Liver (tissue), 9 donors: ENCODE data around the gene PDP2. TPM values are rescaled to one million over a fixed set of nuclear protein-coding genes. Genes with fewer than 3 reads are reported as not detected.

Source experiments
- DNase-seq: peaks from one replicate; pipeline ENCODE4 v3.0.0-alpha.2; 2017; ENCODE audit warnings: low spot score
- H3K27ac ChIP-seq, 2 donors: one replicate each; pipeline ENCODE4 v1.7.0; 2013; ENCODE audit warnings: inconsistent platforms in 2 of 2, low read length in 2 of 2, control low read depth in 1 of 2, low read depth in 1 of 2, mild to moderate bottlenecking in 1 of 2
- H3K27me3 ChIP-seq, 4 donors: one replicate each; pipeline versions ENCODE4 v1.6.1 to v1.7.0; 2013; ENCODE audit warnings: low read length in 3 of 4, inconsistent platforms in 1 of 4, mild to moderate bottlenecking in 1 of 4, moderate library complexity in 1 of 4; ENCODE audit not compliant: control insufficient read depth in 4 of 4, insufficient read depth in 4 of 4
- H3K36me3 ChIP-seq, 4 donors: one replicate each; pipeline versions ENCODE4 v1.6.1 to v1.7.0; 2013; ENCODE audit warnings: low read length in 3 of 4, mild to moderate bottlenecking in 3 of 4, low read depth in 1 of 4, moderate library complexity in 1 of 4; ENCODE audit not compliant: control insufficient read depth in 4 of 4, insufficient read depth in 3 of 4
- H3K4me1 ChIP-seq, 4 donors: one replicate each; pipeline versions ENCODE4 v1.6.1 to v1.7.0; 2013; ENCODE audit warnings: low read length in 3 of 4, mild to moderate bottlenecking in 3 of 4, moderate library complexity in 1 of 4; ENCODE audit not compliant: control insufficient read depth in 4 of 4, insufficient read depth in 4 of 4
- H3K4me3 ChIP-seq, 3 donors: one replicate each; pipeline versions ENCODE4 v1.6.1 to v1.7.0; 2013; ENCODE audit warnings: low read length in 3 of 3, control low read depth in 1 of 3, low read depth in 1 of 3, mild to moderate bottlenecking in 1 of 3
- H3K9ac ChIP-seq, 2 donors: one replicate each; pipeline ENCODE4 v1.7.0; 2013; ENCODE audit warnings: low read length in 2 of 2, mild to moderate bottlenecking in 2 of 2, moderate library complexity in 2 of 2, control low read depth in 1 of 2, low read depth in 1 of 2
- H3K9me3 ChIP-seq, 4 donors: one replicate each; pipeline versions ENCODE4 v1.6.1 to v1.7.0; 2013; ENCODE audit warnings: low read length in 3 of 4; ENCODE audit not compliant: control insufficient read depth in 4 of 4
- EGR1 ChIP-seq, 2 donors: IDR thresholded peaks; 2 replicates each; pipeline ENCODE4 v1.6.1; 2016 to 2018; ENCODE audit warnings: antibody characterized with exemption in 2 of 2, low read depth in 2 of 2
- FOXA1 ChIP-seq: IDR thresholded peaks from 2 replicates; pipeline ENCODE4 v1.6.1; 2016; ENCODE audit warnings: antibody characterized with exemption
- FOXA2 ChIP-seq: IDR thresholded peaks from 2 replicates; pipeline ENCODE4 v1.6.1; 2016; ENCODE audit warnings: antibody characterized with exemption
- GABPA ChIP-seq, 2 donors: IDR thresholded peaks in 1 of 2; conservative IDR thresholded peaks in 1 of 2; 2 replicates each; pipeline ENCODE4 v1.6.1; 2016; ENCODE audit warnings: antibody characterized with exemption in 2 of 2, mild to moderate bottlenecking in 1 of 2, moderate library complexity in 1 of 2
- HNF4A ChIP-seq, 2 donors: conservative IDR thresholded peaks; 2 replicates each; pipeline ENCODE4 v1.6.1; 2016; ENCODE audit warnings: antibody characterized with exemption in 2 of 2, mild to moderate bottlenecking in 2 of 2
- HNF4G ChIP-seq: IDR thresholded peaks from 2 replicates; pipeline ENCODE4 v1.6.1; 2016; ENCODE audit warnings: antibody characterized with exemption
- JUND ChIP-seq, 2 donors: IDR thresholded peaks; 2 replicates each; pipeline ENCODE4 v1.6.1; 2016; ENCODE audit warnings: antibody characterized with exemption in 2 of 2
- NR2F2 ChIP-seq: IDR thresholded peaks from 2 replicates; pipeline ENCODE4 v1.6.1; 2016; ENCODE audit warnings: antibody characterized with exemption
- RAD21 ChIP-seq, 2 donors: IDR thresholded peaks; 2 replicates each; pipeline ENCODE4 v1.6.1; 2016; ENCODE audit warnings: antibody characterized with exemption in 2 of 2, mild to moderate bottlenecking in 2 of 2
- RXRA ChIP-seq, 2 donors: IDR thresholded peaks; 2 replicates each; pipeline ENCODE4 v1.6.1; 2017 to 2018; ENCODE audit warnings: antibody characterized with exemption in 2 of 2, mild to moderate bottlenecking in 1 of 2
- SP1 ChIP-seq: IDR thresholded peaks from 2 replicates; pipeline ENCODE4 v1.6.1; 2018; ENCODE audit warnings: antibody characterized with exemption, mild to moderate bottlenecking
- TAF1 ChIP-seq: conservative IDR thresholded peaks from 2 replicates; pipeline ENCODE4 v1.6.1; 2016; ENCODE audit warnings: antibody characterized with exemption, mild to moderate bottlenecking
- YY1 ChIP-seq: IDR thresholded peaks from 2 replicates; pipeline ENCODE4 v1.6.1; 2016; ENCODE audit warnings: antibody characterized with exemption, mild to moderate bottlenecking
- WGBS: extraction: QIAGEN DNeasy Blood & Tissue Kit; methylation state at CpG from one replicate; pipeline ENCODE4 v1.1.7; 2013; 5-methylcytosine and 5-hydroxymethylcytosine counted together
- polyA plus RNA-seq, 2 donors: library from polyadenylated mRNA; stranded (reverse) in 1 of 2; unstranded in 1 of 2; fragments of 200-250 nt in 1 of 2; fragments of >200 nt in 1 of 2; fragmentation: Nextera tagmentation in 1 of 2; extraction: Ambion mirVana in 1 of 2; gene quantifications; one replicate each; pipeline versions ENCODE4 v1.2.1 to v1.2.3, GENCODE V29; 2013 to 2015
- total RNA-seq, 2 donors: library from RNA; depleted of rRNA; stranded (reverse); fragments of >200 nt; gene quantifications; one replicate each; pipeline ENCODE4 v1.2.3, GENCODE V29; 2014
- TF ChIP-seq, protein P1 (sequence below): IDR thresholded peaks from 2 replicates; pipeline ENCODE4 v1.6.1; 2016; ENCODE audit warnings: antibody characterized with exemption
- TF ChIP-seq, protein P2 (sequence below): IDR thresholded peaks from 2 replicates; pipeline ENCODE4 v1.6.1; 2016; ENCODE audit warnings: antibody characterized with exemption
- TF ChIP-seq, protein P3 (sequence below): IDR thresholded peaks from 2 replicates; pipeline ENCODE4 v1.6.1; 2016; ENCODE audit warnings: antibody characterized with exemption
- TF ChIP-seq, protein P4 (sequence below): fragments of 150-350 bp; IDR thresholded peaks from 2 replicates; pipeline ENCODE4 v1.5.1; 2017; ENCODE audit warnings: improper control_type of control experiment, low read depth, low read length; ENCODE audit not compliant: missing input control
- TF ChIP-seq, protein P5 (sequence below): IDR thresholded peaks from 2 replicates; pipeline ENCODE4 v1.6.1; 2016; ENCODE audit warnings: antibody characterized with exemption, mild to moderate bottlenecking
- donor health status: healthy.
- donor health status: healthy.
- donor health status: healthy.
- donor health status: healthy.
- donor health status: healthy.

The PDP2 gene
- total and polyA plus RNA-seq, 4 donors = 2.3 to 9.4 (median 6.1) TPM

DNA sequence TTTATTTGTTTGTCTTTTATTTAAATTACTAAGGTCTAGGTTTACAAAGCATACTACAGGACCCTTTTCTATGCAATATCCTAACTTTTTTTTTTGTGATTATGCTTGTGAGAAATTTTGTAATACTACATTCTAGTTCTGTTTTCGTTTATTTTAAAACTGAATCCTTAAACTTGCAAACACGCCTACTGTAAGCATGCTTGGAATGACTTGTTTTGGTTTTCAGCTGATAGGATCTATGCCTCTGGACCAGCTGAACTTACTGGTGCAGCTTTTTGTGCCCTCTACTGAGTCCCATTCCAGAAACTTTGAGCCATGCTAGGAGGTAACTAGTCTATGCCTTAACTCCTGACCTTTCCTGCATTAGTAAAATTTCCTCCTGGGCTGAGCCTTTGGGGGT, 6.0 kb downstream of the PDP2 start:
- no peak overlapping the region for H3K27ac ChIP-seq
- no peaks in the 10 kb centered on the region for H3K9me3 ChIP-seq
- WGBS = 84% methylated on average over 2 of the region's 2 CpGs
- peaks cover 2 to 19% (median 12%) of the 10 kb centered on the region in 4 donors for H3K4me1 ChIP-seq
- H3K4me3 ChIP-seq = no peak overlapping the region
- no peak overlapping the region for H3K9ac ChIP-seq
- H3K27me3 ChIP-seq = no peaks in the 10 kb centered on the region
- DNase-seq = no peak
- TF ChIP-seq, protein P1, sequence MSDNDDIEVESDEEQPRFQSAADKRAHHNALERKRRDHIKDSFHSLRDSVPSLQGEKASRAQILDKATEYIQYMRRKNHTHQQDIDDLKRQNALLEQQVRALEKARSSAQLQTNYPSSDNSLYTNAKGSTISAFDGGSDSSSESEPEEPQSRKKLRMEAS = no peak
- no peak for TF ChIP-seq SP1
- TF ChIP-seq, protein P2, sequence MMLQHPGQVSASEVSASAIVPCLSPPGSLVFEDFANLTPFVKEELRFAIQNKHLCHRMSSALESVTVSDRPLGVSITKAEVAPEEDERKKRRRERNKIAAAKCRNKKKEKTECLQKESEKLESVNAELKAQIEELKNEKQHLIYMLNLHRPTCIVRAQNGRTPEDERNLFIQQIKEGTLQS = no peak
- TF ChIP-seq RAD21 (IDR thresholded peaks at IDR 0.05) = no peak
- TF ChIP-seq HNF4A (conservative IDR thresholded peaks at IDR 0.05) = no peak
- no peak for TF ChIP-seq GABPA (IDR thresholded peaks at IDR 0.05 in 1 of 2, conservative IDR thresholded peaks at IDR 0.05 in 1 of 2)
- TF ChIP-seq RXRA (IDR thresholded peaks at IDR 0.05) = no peak
- TF ChIP-seq FOXA2 = no peak
- TF ChIP-seq JUND (IDR thresholded peaks at IDR 0.05) = no peak
- TF ChIP-seq HNF4G = no peak
- no peak for TF ChIP-seq EGR1 (IDR thresholded peaks at IDR 0.05; ENCODE audit: low read depth in 2 of 2)
- TF ChIP-seq, protein P3, sequence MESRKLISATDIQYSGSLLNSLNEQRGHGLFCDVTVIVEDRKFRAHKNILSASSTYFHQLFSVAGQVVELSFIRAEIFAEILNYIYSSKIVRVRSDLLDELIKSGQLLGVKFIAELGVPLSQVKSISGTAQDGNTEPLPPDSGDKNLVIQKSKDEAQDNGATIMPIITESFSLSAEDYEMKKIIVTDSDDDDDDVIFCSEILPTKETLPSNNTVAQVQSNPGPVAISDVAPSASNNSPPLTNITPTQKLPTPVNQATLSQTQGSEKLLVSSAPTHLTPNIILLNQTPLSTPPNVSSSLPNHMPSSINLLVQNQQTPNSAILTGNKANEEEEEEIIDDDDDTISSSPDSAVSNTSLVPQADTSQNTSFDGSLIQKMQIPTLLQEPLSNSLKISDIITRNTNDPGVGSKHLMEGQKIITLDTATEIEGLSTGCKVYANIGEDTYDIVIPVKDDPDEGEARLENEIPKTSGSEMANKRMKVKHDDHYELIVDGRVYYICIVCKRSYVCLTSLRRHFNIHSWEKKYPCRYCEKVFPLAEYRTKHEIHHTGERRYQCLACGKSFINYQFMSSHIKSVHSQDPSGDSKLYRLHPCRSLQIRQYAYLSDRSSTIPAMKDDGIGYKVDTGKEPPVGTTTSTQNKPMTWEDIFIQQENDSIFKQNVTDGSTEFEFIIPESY = no peak
- TF ChIP-seq NR2F2 = no peak
- TF ChIP-seq, protein P4, sequence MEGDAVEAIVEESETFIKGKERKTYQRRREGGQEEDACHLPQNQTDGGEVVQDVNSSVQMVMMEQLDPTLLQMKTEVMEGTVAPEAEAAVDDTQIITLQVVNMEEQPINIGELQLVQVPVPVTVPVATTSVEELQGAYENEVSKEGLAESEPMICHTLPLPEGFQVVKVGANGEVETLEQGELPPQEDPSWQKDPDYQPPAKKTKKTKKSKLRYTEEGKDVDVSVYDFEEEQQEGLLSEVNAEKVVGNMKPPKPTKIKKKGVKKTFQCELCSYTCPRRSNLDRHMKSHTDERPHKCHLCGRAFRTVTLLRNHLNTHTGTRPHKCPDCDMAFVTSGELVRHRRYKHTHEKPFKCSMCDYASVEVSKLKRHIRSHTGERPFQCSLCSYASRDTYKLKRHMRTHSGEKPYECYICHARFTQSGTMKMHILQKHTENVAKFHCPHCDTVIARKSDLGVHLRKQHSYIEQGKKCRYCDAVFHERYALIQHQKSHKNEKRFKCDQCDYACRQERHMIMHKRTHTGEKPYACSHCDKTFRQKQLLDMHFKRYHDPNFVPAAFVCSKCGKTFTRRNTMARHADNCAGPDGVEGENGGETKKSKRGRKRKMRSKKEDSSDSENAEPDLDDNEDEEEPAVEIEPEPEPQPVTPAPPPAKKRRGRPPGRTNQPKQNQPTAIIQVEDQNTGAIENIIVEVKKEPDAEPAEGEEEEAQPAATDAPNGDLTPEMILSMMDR = no peak
- peaks cover 4 to 23% (median 15%) of the 10 kb centered on the region in 4 donors for H3K36me3 ChIP-seq

DNA sequence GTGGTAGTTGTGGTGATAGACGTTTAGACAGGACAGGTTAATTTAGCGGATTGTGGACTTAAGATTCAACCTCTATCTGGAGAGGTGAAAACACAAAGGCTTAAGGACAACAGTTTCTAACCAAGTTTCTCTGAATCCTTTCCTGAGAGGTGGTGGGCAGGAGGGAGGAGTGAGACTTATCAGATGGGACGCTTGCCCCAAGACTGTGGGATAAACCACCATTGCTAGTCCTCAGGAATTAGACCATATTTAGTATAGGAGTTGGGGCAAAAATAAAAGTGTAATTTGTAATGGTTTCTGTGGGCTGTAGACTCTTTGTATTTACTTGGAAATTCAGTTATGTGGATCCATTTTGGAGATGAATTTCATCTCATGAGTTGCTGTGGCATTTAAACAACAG, 6.6 kb downstream of the PDP2 start:
- peaks cover 6 to 17% (median 13%) of the 10 kb centered on the region in 4 donors for H3K4me1 ChIP-seq
- TF ChIP-seq FOXA2 = no peak
- no peak for TF ChIP-seq FOXA1
- no peak for TF ChIP-seq GABPA (IDR thresholded peaks at IDR 0.05 in 1 of 2, conservative IDR thresholded peaks at IDR 0.05 in 1 of 2)
- TF ChIP-seq YY1 = no peak
- TF ChIP-seq, protein P2 = no peak
- TF ChIP-seq EGR1 (IDR thresholded peaks at IDR 0.05; ENCODE audit: low read depth in 2 of 2) = no peak
- TF ChIP-seq, protein P5, sequence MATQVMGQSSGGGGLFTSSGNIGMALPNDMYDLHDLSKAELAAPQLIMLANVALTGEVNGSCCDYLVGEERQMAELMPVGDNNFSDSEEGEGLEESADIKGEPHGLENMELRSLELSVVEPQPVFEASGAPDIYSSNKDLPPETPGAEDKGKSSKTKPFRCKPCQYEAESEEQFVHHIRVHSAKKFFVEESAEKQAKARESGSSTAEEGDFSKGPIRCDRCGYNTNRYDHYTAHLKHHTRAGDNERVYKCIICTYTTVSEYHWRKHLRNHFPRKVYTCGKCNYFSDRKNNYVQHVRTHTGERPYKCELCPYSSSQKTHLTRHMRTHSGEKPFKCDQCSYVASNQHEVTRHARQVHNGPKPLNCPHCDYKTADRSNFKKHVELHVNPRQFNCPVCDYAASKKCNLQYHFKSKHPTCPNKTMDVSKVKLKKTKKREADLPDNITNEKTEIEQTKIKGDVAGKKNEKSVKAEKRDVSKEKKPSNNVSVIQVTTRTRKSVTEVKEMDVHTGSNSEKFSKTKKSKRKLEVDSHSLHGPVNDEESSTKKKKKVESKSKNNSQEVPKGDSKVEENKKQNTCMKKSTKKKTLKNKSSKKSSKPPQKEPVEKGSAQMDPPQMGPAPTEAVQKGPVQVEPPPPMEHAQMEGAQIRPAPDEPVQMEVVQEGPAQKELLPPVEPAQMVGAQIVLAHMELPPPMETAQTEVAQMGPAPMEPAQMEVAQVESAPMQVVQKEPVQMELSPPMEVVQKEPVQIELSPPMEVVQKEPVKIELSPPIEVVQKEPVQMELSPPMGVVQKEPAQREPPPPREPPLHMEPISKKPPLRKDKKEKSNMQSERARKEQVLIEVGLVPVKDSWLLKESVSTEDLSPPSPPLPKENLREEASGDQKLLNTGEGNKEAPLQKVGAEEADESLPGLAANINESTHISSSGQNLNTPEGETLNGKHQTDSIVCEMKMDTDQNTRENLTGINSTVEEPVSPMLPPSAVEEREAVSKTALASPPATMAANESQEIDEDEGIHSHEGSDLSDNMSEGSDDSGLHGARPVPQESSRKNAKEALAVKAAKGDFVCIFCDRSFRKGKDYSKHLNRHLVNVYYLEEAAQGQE = no peak
- no peak for TF ChIP-seq RXRA (IDR thresholded peaks at IDR 0.05)
- TF ChIP-seq TAF1 = no peak
- TF ChIP-seq, protein P1 = no peak
- TF ChIP-seq NR2F2 = no peak
- peaks cover 4 to 23% (median 15%) of the 10 kb centered on the region in 4 donors for H3K36me3 ChIP-seq
- no peak for DNase-seq
- H3K9me3 ChIP-seq = no peaks in the 10 kb centered on the region
- no peak overlapping the region for H3K4me3 ChIP-seq
- no peak overlapping the region for H3K27ac ChIP-seq
- no peaks in the 10 kb centered on the region for H3K27me3 ChIP-seq
- WGBS = 88% methylated on average over 3 of the region's 3 CpGs
- no peak overlapping the region for H3K9ac ChIP-seq
